Peyer's patch (tissue), 4 donors: ENCODE data around the gene IFIT5.

Experiments
- CTCF ChIP-seq, 6 experiments: fragments of 450-650 bp in 4 of 6; fragments of 200-600 bp in 2 of 6; sonication (generic) in 1 of 6; IDR thresholded peaks; one replicate each; pipeline ENCODE4 v1.5.1; 2017 to 2019; ENCODE audit warnings: antibody characterized with exemption in 6 of 6, mild to moderate bottlenecking in 3 of 6, moderate library complexity in 1 of 6
- POLR2A ChIP-seq, 2 donors: fragments of 450-650 bp; IDR thresholded peaks; one replicate each; pipeline ENCODE4 v1.5.1; 2017; ENCODE audit warnings: antibody characterized with exemption in 2 of 2, mild to moderate bottlenecking in 2 of 2, moderate library complexity in 2 of 2

- no peak for TF ChIP-seq CTCF (IDR thresholded peaks at IDR 0.05)
- TF ChIP-seq POLR2A (IDR thresholded peaks at IDR 0.05) = no peak
Observed at GRCh38 chr10:89388806-89389205, 25.6 kb upstream of the IFIT5 start.
